Activated CD4-positive, alpha-beta T cell treated with anti-CD3 and anti-CD28 coated beads for 48 hours (primary cell): ENCODE measurements around the gene LDAF1.
A peak's percentile ranks its signal among the peaks of the same experiment; 100 is the strongest.
"Not testable (repeated sequence)": the region's sequence is repeated elsewhere in the genome, so short reads cannot be mapped to it uniquely, and the experiment has no call there.

Experiments used
- DNase-seq: peaks from one replicate; pipeline ENCODE4 v3.0.0-alpha.2; 2020

The LDAF1 gene

DNA sequence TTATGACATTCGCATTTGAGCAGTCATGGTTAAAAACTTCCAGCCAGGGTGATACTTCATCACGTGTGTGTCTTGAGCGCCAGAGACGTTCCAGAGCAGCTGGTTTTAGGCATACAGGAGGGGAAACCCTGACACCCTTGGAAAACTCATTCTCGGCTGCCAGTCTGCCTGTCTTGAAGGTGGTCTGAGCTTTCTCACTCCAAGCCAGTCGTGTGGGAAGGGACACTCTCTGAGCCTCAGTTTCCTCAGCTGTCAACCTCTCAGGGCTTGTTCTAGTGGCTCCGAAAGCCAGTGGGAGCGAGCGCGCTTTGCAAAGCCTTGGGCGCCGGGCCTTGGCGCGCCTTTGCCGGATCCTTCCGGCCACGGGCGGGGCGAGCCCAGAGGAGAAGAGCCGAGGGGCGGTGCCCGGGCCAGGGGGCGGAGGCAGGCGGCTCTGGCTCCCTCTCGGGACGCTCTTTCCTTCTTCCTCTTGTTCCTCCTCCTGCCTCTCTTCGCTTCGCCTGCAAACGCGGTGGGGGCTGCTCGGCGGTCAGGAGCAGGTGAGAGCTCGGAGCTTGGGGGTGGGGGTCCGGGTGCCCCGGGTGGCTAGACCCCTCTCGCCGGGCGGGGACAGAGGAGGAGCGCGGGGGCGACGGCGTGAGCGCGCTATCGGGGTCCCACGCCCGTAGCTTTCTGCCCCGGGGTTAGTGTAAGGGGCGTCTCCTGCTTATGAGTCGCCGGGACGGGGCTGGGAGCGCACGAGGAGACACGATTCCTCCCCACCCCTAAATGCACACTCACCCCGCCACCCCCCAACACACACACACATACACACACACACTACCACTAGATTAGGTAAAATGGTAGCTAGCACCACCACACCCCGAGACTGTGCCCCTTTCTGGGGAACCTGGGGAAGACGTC lies at the start of gene LDAF1:
TSS of gene LDAF1 (plus strand) at position 467 of the 903 bp plus-strand sequence. CDS start 2,509 bp downstream, outside the sequence.
- peak; percentile 88 for DNase-seq

DNA sequence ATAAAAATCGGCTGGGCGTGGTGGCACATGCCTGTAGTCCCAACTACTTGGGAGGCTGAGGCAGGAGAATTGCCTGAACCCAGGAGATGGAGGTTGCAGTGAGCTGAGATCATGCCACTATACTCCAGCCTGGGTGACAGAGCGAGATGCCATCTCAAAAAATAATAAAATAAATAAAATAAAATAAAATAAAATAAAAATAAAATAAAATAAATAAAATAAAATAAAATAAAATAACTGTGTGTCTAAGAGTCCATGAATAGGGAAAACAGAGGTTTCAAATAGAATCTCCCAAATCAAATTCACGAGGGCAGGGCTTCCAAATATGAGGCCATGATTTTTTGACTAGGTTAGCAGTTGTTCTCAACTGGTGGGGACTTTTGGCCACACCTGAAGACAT lies 42.9 kb upstream of the LDAF1 start:
- DNase-seq: not testable (repeated sequence)

DNA sequence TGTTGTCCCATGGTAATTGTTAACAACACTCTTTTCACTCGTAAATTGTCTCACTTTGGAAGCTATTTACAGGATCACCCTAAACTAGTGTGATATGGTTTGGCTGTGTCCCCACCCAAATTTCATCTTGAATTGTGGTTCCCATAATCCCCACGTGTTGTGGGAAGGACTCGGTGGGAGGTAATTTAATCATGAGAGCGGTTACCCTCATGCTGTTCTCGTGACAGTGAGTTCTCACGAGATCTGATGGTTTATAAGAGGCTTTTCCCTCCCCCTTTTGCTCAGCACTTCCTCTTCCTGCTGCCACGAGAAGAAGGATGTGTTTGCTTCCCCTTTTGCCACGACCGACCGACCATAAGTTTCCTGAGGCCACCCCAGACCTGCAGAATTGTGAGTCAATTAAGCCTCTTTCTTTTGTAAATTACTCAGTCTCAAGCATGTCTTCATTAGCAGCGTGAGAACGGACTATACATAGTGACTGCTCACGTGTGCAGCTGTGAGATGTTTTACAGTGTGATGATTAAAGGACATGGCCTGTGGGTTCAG lies 42.3 kb upstream of the LDAF1 start:
- peak; percentile 7 for DNase-seq

DNA sequence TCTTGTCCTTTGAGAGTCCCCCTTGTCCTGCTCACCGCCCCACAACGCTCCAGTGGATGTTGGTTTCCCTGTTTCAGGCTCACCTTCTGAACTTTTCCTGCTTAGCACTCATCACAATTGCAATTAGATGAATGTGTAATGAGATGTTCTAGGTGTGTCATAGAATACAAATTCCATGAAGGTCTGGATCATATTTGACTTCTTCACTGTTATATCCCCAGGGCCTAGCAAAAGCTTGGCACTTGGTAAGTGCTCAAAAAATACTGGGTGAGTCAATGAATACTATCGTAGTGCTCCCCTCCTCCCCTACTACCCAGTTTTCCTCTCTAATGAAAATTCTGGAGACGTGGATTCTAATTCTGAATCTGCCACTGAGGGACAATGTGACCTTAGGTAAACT lies 40.9 kb upstream of the LDAF1 start:
- no peak for DNase-seq

DNA sequence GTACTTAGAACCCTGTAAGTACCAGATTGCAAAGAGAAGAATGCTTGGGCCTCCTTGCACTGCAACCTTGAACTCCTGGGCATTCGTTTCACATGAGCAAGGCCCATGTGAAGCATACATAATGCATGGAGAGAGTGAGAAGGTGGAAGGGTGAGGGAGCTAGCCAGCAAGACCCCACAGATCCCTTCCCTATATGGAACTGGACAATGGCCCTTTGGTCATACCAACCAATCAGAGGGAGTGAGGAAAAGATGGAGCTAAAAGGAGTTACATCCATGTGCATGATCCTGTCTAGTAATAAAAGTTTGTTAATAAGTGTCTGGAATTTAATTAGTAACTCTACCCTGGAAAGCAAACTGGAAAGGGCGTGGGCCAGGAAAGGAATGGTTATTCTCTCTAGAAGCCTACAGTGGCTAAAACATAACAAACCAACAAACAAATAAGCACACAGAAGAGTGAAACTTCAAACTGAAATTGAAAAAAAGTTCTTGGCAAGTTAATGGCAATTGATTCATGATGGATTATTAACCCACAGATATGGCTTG lies 37.4 kb upstream of the LDAF1 start:
- DNase-seq: no peak

DNA sequence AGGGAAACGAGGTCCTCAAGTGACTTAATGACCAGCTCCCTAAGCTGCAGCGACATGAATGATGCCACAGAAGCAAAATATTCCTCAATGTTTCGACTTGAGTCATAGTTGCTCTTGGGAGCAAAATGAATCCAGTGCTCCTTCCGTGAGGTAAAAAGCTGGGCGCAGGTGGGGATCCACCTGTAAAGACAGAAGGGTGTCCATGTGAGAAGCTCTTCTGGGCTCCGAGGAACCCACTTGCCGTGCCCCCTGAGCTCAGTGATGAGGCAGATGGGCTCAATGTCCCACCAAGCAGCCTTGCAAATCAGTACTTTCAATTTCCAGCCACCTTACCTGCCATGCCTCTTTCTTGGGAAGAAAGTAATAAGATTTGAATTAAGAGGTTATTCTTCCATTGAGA lies 33.3 kb upstream of the LDAF1 start:
- DNase-seq: no peak

DNA sequence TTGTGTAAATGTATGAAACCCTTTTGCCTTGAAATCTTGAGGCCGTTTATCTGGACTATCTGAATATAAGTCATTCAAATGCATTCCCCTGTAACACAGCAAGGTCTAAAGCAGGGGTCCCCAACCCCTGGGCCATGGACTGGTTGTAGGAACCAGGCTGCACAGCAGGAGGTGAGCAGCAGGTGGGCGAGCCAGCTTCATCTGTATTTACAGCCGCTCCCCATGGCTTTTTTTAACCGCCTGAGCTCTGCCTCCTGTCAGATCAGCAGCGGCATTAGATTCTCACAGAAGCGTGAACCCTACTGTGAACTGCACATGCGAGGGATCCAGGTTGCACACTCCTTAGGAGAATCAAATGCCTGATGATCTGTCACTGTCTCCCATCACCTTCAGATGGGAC lies 32.0 kb upstream of the LDAF1 start:
- no peak for DNase-seq

DNA sequence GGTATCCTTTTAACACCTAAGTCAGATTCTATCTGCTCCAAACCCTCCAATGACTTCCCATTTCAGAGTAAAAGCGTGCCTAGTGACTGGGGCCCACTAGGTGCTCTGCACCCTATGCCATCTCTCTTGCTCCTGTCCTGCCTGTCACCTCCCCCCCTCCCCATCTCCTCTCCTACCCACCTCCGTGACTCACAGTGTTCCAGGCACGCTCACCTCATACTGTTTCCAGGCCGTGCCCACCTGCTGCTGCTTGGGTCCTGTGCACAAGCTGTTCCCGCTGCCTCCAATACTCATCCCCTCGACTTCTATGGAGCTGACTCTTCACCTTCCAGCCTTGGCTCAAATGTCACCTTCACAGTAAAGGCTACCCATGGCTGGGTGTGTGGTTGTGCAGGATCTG lies 29.5 kb upstream of the LDAF1 start:
- DNase-seq: no peak

DNA sequence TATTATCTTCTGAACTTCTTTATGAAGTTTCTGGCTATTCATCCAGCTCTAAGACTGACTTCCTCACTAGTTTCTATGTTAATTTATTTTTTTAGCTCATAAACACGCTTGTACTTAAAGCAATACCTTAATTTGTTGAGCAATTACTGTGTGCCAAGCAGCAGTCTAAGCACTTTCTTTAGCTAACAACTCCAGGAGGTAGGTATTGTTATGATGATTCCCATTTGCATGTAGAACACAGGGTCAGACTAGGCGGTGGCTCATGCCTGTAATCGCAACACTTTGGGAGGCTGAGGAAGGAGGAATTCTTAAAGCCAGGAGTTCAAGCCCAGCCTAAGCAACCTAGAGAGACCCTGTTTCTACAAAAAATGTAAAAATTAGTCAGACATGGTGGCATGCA lies 27.7 kb upstream of the LDAF1 start:
- no peak for DNase-seq

DNA sequence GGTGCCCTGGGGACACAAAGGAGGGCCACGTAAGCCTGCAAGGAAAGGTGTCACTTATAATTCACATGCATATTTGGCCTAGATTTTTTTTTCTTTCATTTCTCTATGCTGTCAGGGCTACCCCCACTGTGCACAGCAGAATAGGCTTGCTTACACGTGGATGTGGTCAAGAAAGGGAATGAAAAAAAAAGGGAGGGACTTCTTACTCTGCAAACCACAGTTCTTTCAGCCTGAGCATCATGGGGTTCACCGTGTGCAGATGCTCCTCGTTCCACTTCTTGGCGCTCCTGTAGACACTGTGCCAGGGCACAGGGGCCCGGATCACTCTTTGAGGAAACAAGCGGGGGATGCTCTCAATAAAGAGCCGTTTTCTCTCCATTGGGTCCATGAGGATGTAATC lies 24.4 kb upstream of the LDAF1 start:
- no peak for DNase-seq

DNA sequence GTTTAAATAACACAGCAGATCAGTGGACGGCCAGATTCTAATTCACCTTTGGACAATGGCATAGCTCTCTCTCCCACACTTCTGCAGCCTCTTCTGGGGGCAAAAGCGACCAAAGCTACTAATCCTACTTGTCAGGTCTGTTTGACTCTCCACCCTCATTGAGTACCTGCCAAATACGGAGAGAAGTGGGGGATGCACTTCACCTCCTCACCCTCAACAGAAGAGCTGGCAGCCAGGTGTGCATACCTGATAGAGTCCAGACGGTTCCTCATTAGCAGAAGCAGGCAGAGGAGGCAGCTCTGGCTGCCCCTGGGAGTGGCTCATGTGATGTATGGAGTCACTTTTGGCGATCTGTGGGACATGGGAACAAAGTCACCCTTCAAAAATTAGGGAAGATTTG lies 12.7 kb upstream of the LDAF1 start:
- DNase-seq: no peak

DNA sequence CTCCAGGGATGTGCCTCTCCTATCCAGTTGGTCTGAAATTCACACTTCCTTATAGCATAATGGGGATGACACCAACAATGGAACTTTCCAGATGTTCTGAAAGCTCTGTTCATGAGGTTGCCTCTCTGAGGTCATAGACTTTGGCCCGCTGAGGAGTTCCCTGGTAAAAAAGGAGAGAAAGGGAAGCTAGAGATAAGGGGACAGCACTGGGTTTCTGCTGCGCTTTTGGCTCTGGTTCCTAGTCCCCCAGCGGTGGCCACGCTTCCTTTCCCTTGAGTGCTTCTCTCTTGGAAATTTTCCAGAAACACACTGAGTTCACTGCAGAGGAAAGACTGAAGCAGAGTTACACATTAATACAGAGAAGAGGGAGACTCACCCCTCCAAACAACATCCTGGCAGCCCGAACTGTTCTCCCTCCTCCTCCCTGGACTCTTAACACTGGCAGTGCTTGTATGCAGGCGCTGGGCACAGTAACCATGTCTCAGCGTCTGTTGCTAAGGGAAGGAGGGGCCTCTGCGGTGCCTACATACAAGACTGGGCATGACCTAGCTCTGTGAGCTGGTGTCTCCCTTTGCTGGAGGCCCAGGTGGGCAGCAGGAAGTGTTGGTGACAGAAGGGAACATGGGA lies 8.0 kb upstream of the LDAF1 start, which contains the start of gene DNAH3:
TSS of gene DNAH3 (minus strand) at position 472 of the 627 bp plus-strand sequence. CDS start 527 bp downstream, outside the sequence.
- DNase-seq: no peak

DNA sequence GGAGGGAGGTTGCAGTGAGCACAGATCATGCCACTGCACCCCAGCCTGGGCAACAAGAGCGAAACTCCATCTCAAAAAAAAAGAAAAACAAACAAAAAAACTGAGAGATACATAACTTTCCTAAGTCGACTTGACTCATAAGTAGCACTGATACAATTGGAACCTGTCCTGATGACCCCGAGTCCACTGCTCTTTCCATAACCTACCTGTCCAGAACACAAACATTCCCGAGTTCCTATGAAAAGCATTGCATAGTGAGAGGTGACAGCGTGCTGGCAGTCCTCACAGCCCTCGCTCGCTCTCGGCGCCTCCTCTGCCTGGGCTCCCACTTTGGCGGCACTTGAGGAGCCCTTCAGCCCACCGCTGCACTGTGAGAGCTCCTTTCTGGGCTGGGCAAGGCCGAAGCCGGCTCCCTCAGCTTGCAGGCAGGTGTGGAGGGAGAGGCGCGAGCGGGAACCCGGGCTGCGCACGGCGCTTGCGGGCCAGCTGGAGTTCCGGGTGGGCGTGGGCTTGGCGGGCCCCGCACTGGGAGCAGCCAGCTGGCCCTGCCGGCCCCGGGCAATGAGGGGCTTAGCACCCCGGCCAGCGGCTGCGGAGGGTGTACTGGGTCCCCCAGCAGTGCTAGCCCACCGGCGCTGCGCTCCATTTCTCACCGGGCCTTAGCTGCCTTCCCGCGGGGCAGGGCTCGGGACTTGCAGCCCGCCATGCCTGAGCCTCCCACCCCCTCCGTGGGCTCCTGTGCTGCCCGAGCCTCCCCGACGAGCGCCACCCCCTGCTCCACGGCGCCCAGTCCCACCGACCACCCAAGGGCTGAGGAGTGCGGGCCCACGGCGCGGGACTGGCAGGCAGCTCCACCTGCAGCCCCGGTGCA lies 6.1 kb upstream of the LDAF1 start:
- DNase-seq: not testable (repeated sequence)

DNA sequence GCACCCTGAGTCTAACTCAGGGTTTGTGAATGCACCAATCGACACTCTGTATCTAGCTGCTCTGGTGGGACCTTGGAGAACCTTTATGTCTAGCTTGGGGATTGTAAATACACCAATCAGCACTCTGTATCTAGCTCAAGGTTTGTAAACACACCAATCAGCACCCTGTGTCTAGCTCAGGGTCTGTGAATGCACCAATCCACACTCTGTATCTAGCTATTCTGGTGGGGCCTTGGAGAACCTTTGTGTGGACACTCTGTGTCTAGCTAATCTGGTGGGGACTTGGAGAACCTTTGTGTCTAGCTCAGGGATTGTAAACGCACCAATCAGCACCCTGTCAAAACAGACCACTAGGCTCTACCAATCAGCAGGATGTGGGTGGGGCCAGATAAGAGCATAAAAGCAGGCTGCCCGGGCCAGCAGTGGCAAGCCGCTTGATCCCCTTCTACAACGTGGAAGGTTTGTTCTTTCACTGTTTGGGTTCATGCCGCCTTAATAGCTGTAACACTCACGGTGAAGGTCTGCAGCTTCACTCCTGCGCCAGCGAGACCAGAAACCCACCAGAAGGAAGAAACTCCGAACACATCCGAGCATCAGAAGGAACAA lies 5.2 kb upstream of the LDAF1 start:
- not testable (repeated sequence) for DNase-seq

DNA sequence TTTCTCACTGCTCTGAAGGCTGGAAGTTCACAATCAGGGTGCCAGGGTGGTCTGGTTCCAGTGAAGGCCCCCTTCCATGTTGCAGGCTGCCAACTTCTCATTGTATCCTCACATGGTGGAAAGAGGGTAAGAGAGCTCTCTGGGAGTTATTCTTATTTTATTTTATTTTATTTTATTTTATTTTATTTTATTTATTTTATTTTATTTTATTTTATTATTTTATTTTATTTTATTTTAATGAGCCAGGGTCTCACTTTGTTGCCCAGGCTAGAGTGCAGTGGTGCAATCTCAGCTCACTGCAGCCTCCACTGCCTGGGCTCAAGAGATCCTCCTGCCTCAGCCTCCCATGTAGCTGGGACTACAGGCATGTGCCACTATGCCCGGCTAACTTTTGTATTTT lies 2.5 kb upstream of the LDAF1 start:
- not testable (repeated sequence) for DNase-seq

DNA sequence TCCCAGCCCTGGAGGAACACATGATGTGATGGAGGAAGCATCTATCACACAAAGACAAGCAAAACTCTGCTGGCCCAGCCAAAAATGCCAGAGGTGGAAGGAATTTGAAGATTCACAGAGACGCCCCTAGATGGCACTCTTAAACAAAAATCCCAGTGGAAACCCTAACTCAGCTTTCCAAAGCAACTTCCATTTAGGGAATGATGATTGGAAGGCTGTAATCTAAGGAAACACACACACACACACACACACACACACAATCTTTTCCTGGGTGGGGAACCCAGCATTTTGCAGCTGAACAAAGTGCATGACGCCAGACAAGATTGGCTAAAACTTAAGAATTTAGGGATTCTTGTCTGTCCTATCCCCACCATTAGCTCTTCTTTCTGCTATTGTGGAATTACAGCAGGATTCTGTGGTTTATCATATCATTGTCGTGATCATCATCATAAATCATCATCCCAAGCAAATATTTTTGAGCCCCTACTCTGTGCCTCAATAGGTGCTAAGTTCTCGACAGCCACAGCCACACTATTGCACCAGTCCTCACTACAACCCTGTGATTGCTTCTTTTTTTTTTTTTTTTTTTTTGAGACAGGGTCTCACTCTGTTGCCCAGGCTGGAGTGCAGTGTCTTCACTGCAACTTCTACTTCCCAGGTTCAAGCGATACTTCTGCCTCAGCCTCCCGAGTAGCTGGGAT lies 1.6 kb upstream of the LDAF1 start:
- no peak for DNase-seq

DNA sequence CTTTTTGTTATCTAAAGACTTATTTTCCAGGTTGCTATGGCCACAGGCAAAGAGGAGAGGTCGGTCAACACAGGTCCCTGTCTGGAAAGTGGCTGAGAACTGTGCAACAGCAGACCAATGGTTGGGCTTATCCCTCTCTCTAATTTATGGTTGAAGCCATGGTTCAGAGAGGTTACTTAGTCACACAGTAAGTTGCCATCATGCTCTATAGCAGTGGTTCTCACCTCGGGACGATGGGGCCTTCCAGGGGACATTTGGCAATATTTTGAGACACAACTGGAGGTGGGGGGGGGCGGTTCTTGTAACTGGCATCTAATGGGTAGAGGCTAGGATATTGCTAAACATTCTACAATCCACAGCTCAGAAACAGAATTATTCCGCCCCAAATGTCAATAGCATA lies 842 bp upstream of the LDAF1 start:
- DNase-seq: no peak

DNA sequence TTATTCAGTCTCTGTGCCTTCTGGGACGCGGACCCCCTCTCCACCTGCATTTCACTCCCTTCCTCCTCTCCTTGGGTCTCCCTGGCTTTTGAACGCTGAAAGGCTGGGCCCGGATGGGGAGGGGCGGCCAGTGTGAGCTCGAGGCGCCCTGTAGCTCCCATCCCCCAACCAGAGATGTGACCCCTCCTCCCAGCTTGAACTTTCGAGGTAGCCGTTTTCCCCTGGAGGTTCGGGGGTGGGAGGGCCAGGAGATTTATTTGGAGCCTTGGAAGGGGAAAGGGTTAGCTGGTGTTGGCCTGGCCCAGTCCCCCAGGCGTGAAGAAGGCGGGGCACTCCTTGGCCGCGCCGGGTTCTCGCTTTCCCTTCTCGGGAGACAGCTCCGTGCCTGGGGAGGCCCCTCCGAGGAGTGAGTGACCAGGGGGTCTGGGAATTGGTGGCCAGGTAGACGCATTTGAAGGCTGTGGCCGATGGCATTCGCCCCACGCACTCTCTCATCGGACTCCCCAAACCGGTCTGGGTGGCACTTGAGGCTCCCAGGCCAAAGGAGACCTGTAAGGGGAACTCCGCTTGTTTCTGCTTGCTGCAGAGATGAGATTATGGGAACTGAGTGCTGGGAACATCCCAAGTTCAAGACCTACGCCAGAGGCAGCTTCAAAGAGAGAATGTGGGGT lies 942 bp downstream of the LDAF1 start:
- peak; percentile 15 for DNase-seq

DNA sequence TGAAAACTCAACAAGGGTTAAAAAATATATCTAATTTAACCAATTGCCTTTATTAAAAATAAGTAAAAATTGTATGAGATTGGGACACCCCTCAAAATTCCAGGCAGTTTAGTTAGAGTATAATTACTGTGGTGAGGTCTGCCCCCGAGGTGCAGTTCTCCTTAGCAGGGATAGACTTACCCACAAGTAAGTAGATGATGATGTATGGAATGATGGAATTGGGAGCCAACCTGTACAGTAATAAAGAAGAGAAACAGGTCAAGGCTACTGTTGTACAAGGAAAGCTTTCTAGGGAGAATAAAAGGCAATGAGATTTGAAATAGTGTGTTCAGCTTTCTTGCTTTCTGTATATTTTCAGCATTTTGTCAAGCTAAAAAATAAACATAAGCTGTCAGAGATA lies 1.8 kb downstream of the LDAF1 start:
- DNase-seq: no peak

DNA sequence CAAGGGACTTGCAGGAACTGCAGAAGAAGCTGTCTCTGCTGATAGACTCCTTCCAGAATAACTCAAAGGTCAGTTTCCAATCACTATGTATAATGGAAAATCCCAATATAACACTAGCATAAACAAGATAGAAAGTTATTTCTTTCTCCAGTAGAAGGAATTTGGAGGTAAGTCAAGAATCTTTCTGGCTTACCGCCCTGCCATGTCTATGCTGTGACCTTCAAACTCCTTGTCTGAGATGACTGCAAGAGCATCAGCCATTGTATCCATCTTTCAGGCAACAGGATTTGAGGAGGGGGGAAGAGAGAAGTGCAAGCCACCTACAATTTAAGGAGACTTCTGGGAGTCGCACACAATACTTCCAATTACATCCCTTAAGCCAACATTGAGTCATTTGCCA lies 2.7 kb downstream of the LDAF1 start:
- no peak for DNase-seq

DNA sequence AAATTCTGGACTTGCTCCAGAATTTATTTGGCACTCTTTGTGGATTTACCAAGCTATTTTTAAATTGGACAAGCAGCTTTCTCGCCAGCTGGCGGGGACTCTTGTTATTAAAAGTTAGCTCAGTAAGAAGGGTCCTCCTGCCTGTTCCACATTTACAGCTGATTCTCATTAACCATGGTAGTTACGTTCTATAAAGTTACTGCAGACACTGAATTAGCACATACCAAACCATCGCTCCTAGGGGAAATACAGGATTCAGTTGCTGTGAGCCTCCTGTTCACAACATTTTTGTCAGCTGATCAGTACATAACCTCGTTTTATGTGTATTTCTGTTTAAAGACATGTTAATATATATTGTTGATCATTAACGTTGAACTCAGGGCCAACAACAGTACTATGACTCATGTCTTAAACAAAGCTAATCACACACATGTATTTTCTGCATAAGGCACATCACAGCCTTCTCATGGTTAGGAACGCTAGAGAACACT lies 4.2 kb downstream of the LDAF1 start:
- DNase-seq: no peak
